T-helper 1 cell treated with Interleukin-12 subunit alpha and Interleukin-12 subunit beta and Interleukin-4 antibody, amounts not matched to agents 30 ng/mL and 1 ng/mL, for 36 hours (primary cell): Measurements from ENCODE around the gene AGXT2. TPM values are rescaled to one million over a fixed set of nuclear protein-coding genes. Genes with fewer than 3 reads are reported as not detected.

Experiments used
- intact Hi-C: fragments of 100-400 bp; cut with micrococcal nuclease; formaldehyde crosslinking; loops from one replicate; pipeline ENCODE4 v1.15.1; 2024
- total RNA-seq: library from RNA; stranded (reverse); gene quantifications from 2 replicates; pipeline ENCODE4 v1.2.3, GENCODE V29; 2022

AGXT2 gene
- not detected in 2 replicates for total RNA-seq

GRCh38 chr5:35047785-35048404, at the start of gene AGXT2:
Gene AGXT2, minus strand, starts transcription at chr5:35047949. Its CDS starts 57 bp downstream, at chr5:35047892.
- intact Hi-C loops = no loop called here

GRCh38 chr5:35096932-35097331, 49.2 kb upstream of the AGXT2 start:
- intact Hi-C loops = no loop called here

GRCh38 chr5:35096216-35096615, 48.5 kb upstream of the AGXT2 start:
- intact Hi-C loops = no loop called here

GRCh38 chr5:35095366-35095765, 47.6 kb upstream of the AGXT2 start:
- intact Hi-C loops = no loop called here

- intact Hi-C loops = no loop called here
Observed at GRCh38 chr5:35094948-35095347, 47.2 kb upstream of the AGXT2 start.

GRCh38 chr5:35092703-35093102, 45.0 kb upstream of the AGXT2 start:
- intact Hi-C loops = no loop called here

- intact Hi-C loops = no loop called here
Observed at GRCh38 chr5:35091704-35092103, 44.0 kb upstream of the AGXT2 start.

- intact Hi-C loops = loop anchor here (1.0 to 5.0 kb wide), 4 partner anchors 94 to 837 kb away; no protein-coding TSS in a partner anchor
Observed at GRCh38 chr5:35089334-35090314, 41.9 kb upstream of the AGXT2 start.

GRCh38 chr5:35087991-35088390, 40.2 kb upstream of the AGXT2 start:
- intact Hi-C loops = loop anchor here (5.0 kb wide), 1 partner anchor 689 kb away; no protein-coding TSS in a partner anchor

- intact Hi-C loops = no loop called here
Observed at GRCh38 chr5:35083150-35083549, 35.4 kb upstream of the AGXT2 start.

- intact Hi-C loops = no loop called here
Observed at GRCh38 chr5:35082530-35082929, 34.8 kb upstream of the AGXT2 start.

- intact Hi-C loops = no loop called here
Observed at GRCh38 chr5:35081134-35081533, 33.4 kb upstream of the AGXT2 start.

GRCh38 chr5:35073160-35073559, 25.4 kb upstream of the AGXT2 start:
- intact Hi-C loops = no loop called here

GRCh38 chr5:35069188-35069587, 21.4 kb upstream of the AGXT2 start:
- intact Hi-C loops = no loop called here

- intact Hi-C loops = no loop called here
Observed at GRCh38 chr5:35067985-35068384, 20.2 kb upstream of the AGXT2 start.

GRCh38 chr5:35066260-35066795, 18.6 kb upstream of the AGXT2 start:
- intact Hi-C loops = no loop called here

GRCh38 chr5:35063414-35063813, 15.7 kb upstream of the AGXT2 start:
- intact Hi-C loops = no loop called here

- intact Hi-C loops = no loop called here
Observed at GRCh38 chr5:35061211-35061770, 13.5 kb upstream of the AGXT2 start.

GRCh38 chr5:35060236-35060635, 12.5 kb upstream of the AGXT2 start:
- intact Hi-C loops = no loop called here

GRCh38 chr5:35059251-35059650, 11.5 kb upstream of the AGXT2 start:
- intact Hi-C loops = no loop called here

GRCh38 chr5:35058374-35058788, 10.6 kb upstream of the AGXT2 start:
- intact Hi-C loops = no loop called here

- intact Hi-C loops = no loop called here
Observed at GRCh38 chr5:35056686-35057085, 8.9 kb upstream of the AGXT2 start.
